Thyroid gland (tissue), 4 donors: ENCODE results near the gene SIPA1L3. TPM values are rescaled to one million over a fixed set of nuclear protein-coding genes. Genes with fewer than 3 reads are reported as not detected.
A peak's percentile ranks its signal among the peaks of the same experiment; 100 is the strongest.

Experiments used
- DNase-seq, 2 donors: peaks; one replicate each; pipeline ENCODE4 v3.0.0-alpha.2; 2019
- H3K27ac ChIP-seq, 3 donors: fragments of 200-600 bp; sonication (generic); 1 replicate in 2 of 3; 2 replicates in 1 of 3; pipeline ENCODE4 v1.5.1; 2016 to 2019; ENCODE audit warnings: mild to moderate bottlenecking in 1 of 3, moderate library complexity in 1 of 3
- H3K27me3 ChIP-seq: fragments of 200-600 bp; sonication (generic); one replicate; pipeline ENCODE4 v1.5.1; 2019
- H3K36me3 ChIP-seq, 2 donors: fragments of 200-600 bp; sonication (generic); one replicate each; pipeline ENCODE4 v1.5.1; 2016 to 2019
- H3K4me1 ChIP-seq, 2 donors: fragments of 200-600 bp; sonication (generic); one replicate each; pipeline ENCODE4 v1.5.1; 2017 to 2019
- H3K4me3 ChIP-seq, 3 donors: fragments of 200-600 bp; sonication (generic); replicated peaks in 1 of 3; 1 replicate in 2 of 3; 2 replicates in 1 of 3; pipeline ENCODE4 v1.5.1; 2016; ENCODE audit warnings: mild to moderate bottlenecking in 1 of 3
- H3K9me3 ChIP-seq: fragments of 200-600 bp; sonication (generic); one replicate; pipeline ENCODE4 v1.5.1; 2017
- POLR2A ChIP-seq, 2 donors: fragments of 450-650 bp; IDR thresholded peaks; one replicate each; pipeline ENCODE4 v1.6.1; 2017; ENCODE audit warnings: antibody characterized with exemption in 2 of 2, mild to moderate bottlenecking in 2 of 2, moderate library complexity in 1 of 2
- WGBS, 2 donors: methylation state at CpG; one replicate each; pipeline ENCODE4 v1.1.5; 2017; 5-methylcytosine and 5-hydroxymethylcytosine counted together
- intact Hi-C: fragments of 100-400 bp; cut with DNase I; formaldehyde crosslinking; loops from one replicate; pipeline ENCODE4 v1.15.1; 2023
- total RNA-seq, 4 donors: library from RNA; depleted of rRNA; stranded (reverse); fragments of >200 nt; gene quantifications; one replicate each; pipeline ENCODE4 v1.2.3, GENCODE V29; 2016
- TF ChIP-seq, protein P1 (sequence below), 6 experiments: fragments of 200-600 bp in 3 of 6; fragments of 450-650 bp in 3 of 6; sonication (generic) in 3 of 6; IDR thresholded peaks; one replicate each; pipeline ENCODE4 v1.5.1; 2016 to 2019; ENCODE audit warnings: antibody characterized with exemption in 6 of 6, mild to moderate bottlenecking in 2 of 6, inconsistent platforms in 1 of 6, moderate library complexity in 1 of 6

SIPA1L3 gene
- total RNA-seq, 4 donors from 2014 or later, result 39.4 to 130 (median 116) TPM

DNA sequence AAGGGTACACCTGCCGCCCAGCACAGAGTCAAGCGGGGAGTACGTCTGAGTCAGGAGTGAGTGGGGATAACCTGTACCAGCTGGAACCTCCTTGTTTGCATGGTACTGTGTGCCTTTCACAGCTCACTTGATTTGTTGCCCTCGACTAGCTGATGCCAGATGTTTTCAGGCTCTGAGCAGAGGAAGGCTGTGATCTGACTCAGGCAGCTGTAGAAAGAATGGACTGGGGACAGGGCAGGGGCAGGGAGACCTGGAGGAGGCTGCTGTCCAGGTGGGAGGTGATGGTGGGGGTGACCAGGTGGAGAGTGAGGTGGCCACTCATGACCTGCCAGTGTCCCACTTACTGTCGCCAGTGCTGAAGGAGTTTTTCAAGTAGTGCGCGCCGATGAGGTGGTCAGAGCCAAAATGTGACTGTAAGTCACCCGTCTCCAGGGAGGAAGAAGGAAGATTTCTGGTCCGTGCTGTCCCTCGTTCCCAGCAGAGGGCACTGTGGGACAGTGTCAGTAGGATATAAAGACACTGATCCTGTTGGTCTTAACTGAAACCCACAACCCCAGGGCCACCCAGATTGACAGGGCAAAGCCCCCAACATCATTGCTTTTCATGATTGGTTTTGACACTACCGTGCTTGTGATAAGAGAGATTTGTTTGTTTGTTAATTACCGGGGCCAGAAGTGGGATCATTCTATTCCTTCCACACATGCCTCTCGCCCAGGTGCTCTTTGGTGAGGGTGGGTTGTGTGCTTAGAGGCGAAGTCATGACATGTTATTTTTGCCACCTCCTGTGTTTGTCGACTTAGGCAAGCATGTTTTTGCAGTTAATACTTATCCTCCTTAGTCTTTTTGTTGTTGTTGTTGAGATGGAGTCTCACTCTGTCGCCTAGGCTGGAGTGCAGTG is 188.7 kb downstream of the SIPA1L3 start:
- Histone ChIP-seq H3K27me3 (no peaks in the 10 kb centered on the region), H3K36me3 (peaks cover 7 to 10% of the 10 kb centered on the region in 2 donors), H3K27ac (peak overlapping the region; percentile 70 to 87 (median 86)), H3K4me3 (no peak overlapping the region), H3K9me3 (no peaks in the 10 kb centered on the region), H3K4me1 (peaks cover 50 to 62% of the 10 kb centered on the region in 2 donors)
- DNase-seq, result peak; percentile 96
- intact Hi-C loops, result loop anchor here (5.0 kb wide), 1 partner anchor 198 kb away; no protein-coding TSS in a partner anchor
- TF ChIP-seq, protein P1, sequence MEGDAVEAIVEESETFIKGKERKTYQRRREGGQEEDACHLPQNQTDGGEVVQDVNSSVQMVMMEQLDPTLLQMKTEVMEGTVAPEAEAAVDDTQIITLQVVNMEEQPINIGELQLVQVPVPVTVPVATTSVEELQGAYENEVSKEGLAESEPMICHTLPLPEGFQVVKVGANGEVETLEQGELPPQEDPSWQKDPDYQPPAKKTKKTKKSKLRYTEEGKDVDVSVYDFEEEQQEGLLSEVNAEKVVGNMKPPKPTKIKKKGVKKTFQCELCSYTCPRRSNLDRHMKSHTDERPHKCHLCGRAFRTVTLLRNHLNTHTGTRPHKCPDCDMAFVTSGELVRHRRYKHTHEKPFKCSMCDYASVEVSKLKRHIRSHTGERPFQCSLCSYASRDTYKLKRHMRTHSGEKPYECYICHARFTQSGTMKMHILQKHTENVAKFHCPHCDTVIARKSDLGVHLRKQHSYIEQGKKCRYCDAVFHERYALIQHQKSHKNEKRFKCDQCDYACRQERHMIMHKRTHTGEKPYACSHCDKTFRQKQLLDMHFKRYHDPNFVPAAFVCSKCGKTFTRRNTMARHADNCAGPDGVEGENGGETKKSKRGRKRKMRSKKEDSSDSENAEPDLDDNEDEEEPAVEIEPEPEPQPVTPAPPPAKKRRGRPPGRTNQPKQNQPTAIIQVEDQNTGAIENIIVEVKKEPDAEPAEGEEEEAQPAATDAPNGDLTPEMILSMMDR (IDR thresholded peaks at IDR 0.05), result peak; percentile 55 to 90 (median 80)
- peak in 1 of 2 donors; percentile 35 for TF ChIP-seq POLR2A (IDR thresholded peaks at IDR 0.05)
- 25 to 35% methylated on average over 17 of the region's 17 CpGs for WGBS, 2 donors

- no peak overlapping the region for H3K27ac ChIP-seq
- TF ChIP-seq POLR2A (IDR thresholded peaks at IDR 0.05), result no peak
- TF ChIP-seq, protein P1 (IDR thresholded peaks at IDR 0.05), result no peak
- no peaks in the 10 kb centered on the region for H3K27me3 ChIP-seq
- H3K4me3 ChIP-seq, result no peak overlapping the region
- H3K36me3 ChIP-seq, result peaks cover 21 to 27% of the 10 kb centered on the region in 2 donors
- WGBS, 2 donors, result 98 to 99% methylated on average over 8 of the region's 8 CpGs
- peaks cover 22% of the 10 kb centered on the region in 2 donors for H3K4me1 ChIP-seq
- no peak for DNase-seq
- no peaks in the 10 kb centered on the region for H3K9me3 ChIP-seq
- intact Hi-C loops, result loop anchor here (5.0 kb wide), 1 partner anchor 203 kb away; no protein-coding TSS in a partner anchor
Observed at GRCh38 chr19:38099966-38100365, 193.0 kb downstream of the SIPA1L3 start.

- 94 to 96% methylated on average over 6 to 8 of the region's 8 CpGs for WGBS, 2 donors
- TF ChIP-seq POLR2A (IDR thresholded peaks at IDR 0.05), result no peak
- TF ChIP-seq, protein P1 (IDR thresholded peaks at IDR 0.05), result no peak
- Histone ChIP-seq H3K9me3 (no peaks in the 10 kb centered on the region), H3K27ac (no peak overlapping the region), H3K36me3 (peaks cover 27 to 33% of the 10 kb centered on the region in 2 donors), H3K4me3 (no peak overlapping the region), H3K27me3 (no peaks in the 10 kb centered on the region), H3K4me1 (peaks cover 16 to 18% of the 10 kb centered on the region in 2 donors)
- intact Hi-C loops, result no loop called here
- DNase-seq, result no peak
Observed at GRCh38 chr19:38100589-38100988, 193.6 kb downstream of the SIPA1L3 start.

GRCh38 chr19:38101723-38102122 is 194.7 kb downstream of the SIPA1L3 start:
- no peak for DNase-seq
- Histone ChIP-seq H3K27me3 (no peaks in the 10 kb centered on the region), H3K4me1 (peaks cover 5 to 6% of the 10 kb centered on the region in 2 donors), H3K36me3 (peaks cover 39% of the 10 kb centered on the region in 2 donors), H3K9me3 (no peaks in the 10 kb centered on the region), H3K4me3 (no peak overlapping the region), H3K27ac (no peak overlapping the region)
- intact Hi-C loops, result no loop called here
- 97 to 98% methylated on average over 10 of the region's 10 CpGs for WGBS, 2 donors
- TF ChIP-seq POLR2A (IDR thresholded peaks at IDR 0.05), result no peak
- TF ChIP-seq, protein P1 (IDR thresholded peaks at IDR 0.05), result no peak

DNA sequence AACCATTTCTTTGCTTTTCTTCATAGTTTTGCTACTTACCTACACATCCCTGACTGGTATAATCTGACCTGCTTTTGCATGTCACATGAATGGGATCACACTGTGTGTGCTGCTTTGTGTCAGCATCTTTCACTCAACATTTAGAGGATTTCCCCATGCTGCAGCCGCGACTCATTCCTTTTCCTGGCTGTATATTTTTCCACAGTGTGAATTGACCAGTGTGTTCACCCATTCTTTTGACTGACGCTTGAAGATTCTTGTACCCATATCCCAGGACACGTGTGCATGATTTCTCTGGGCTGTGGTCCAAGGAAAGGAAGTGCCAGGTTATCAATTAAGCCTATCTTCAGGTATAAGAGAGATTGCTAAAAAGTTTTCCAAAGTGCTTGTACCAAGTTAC is 198.6 kb downstream of the SIPA1L3 start:
- Histone ChIP-seq H3K9me3 (no peaks in the 10 kb centered on the region), H3K36me3 (peaks cover 44 to 48% of the 10 kb centered on the region in 2 donors), H3K4me3 (no peak overlapping the region), H3K4me1 (peaks cover 0 to 5% of the 10 kb centered on the region in 2 donors), H3K27me3 (no peaks in the 10 kb centered on the region), H3K27ac (no peak overlapping the region)
- no peak for DNase-seq
- WGBS, 2 donors, result 93 to 97% methylated on average over 4 of the region's 4 CpGs
- TF ChIP-seq, protein P1 (IDR thresholded peaks at IDR 0.05), result no peak
- no peak for TF ChIP-seq POLR2A (IDR thresholded peaks at IDR 0.05)
- intact Hi-C loops, result no loop called here
